ENCODE data around the gene SORCS2.
A peak's percentile ranks its signal among the peaks of the same experiment; 100 is the strongest.
"Not testable (repeated sequence)": the region's sequence is repeated elsewhere in the genome, so short reads cannot be mapped to it uniquely, and the experiment has no call there.

SORCS2 gene

DNA sequence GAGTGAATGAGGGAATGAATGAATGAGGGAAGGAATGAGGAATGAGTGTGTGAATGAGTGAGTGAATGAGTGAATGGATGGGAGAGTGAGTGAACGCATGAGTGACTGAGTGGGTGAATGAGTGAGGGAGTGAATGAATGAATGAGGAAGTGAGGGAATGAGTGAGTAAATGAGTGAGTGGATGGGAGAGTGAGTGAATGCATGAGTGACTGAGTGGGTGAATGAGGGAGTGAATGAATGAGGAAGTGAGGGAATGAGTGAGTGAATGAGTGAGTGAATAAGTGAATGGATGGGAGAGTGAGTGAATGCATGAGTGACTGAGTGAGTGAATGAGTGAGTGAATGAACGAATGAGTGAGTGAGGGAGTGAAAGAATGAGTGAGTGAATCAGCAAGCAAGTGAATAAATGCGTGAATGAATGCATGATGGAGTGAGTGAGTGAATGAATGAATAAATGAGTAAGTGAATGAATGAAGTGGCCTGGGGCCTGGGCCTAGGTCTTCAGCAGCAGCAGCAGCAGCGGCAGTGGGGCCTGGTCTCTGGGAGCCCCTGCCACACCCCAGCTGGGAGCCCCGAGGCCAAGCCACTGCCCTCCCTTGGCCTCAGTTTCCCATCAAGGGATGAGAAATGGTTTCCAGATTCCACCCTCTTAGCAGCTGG lies 258.6 kb downstream of the SORCS2 start:
- no peak for DNase-seq (ENCODE audit: low read depth)

DNA sequence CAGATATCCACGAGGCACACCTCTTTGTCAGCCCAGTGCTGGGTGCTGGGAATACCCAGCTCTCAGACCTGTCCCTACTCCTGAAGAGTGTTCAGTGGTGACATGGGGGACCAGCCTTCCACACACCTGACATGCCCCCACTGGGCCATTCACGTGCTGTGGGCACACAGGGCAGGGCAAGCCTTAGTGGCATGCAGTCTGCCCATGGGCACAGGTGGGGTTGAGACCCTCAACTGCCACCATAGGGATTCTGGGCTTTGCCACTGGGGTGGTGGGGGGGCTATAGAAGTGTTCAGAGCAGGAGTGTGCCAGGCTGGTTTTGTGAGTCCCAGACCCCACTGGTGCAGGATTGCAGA lies 259.1 kb downstream of the SORCS2 start:
- DNase-seq (ENCODE audit: low read depth) = no peak

DNA sequence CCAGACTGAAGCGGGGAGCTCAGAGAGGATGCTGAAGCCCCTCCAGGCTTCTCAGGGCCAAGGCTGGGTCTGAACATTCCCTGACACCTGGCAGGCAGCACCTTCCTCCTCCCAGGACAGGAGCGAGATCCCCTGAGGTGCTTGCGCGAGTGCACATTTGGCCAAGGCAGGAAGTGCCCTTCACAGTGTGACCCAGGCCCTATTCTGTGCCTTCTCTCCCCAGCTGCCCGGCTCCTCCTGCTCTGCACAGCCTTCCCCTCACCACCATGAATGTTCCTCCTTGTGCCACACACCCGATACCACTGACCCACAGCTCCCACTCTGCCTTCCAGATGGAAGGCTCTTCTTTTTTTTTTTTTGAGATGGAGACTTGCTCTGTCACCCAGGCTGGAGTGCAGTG lies 259.5 kb downstream of the SORCS2 start:
- DNase-seq (ENCODE audit: low read depth) = no peak

DNA sequence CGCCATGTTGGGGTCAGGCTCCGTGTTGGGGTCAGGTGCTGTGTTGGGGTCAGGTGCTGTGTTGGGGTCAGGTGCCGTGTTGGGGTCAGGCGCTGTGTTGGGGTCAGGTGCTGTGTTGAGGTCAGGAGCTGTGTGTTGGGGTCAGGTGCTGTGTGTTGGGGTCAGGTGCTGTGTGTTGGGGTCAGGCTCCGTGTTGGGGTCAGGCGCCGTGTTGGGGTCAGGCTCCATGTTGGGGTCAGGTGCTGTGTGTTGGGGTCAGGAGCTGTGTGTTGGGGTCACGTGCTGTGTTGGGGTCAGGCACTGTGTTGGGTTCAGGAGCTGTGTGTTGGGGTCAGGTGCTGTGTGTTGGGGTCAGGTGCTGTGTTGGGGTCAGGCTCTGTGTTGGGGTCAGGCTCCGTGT lies 260.5 kb downstream of the SORCS2 start:
- not testable (repeated sequence) for DNase-seq (ENCODE audit: low read depth)

DNA sequence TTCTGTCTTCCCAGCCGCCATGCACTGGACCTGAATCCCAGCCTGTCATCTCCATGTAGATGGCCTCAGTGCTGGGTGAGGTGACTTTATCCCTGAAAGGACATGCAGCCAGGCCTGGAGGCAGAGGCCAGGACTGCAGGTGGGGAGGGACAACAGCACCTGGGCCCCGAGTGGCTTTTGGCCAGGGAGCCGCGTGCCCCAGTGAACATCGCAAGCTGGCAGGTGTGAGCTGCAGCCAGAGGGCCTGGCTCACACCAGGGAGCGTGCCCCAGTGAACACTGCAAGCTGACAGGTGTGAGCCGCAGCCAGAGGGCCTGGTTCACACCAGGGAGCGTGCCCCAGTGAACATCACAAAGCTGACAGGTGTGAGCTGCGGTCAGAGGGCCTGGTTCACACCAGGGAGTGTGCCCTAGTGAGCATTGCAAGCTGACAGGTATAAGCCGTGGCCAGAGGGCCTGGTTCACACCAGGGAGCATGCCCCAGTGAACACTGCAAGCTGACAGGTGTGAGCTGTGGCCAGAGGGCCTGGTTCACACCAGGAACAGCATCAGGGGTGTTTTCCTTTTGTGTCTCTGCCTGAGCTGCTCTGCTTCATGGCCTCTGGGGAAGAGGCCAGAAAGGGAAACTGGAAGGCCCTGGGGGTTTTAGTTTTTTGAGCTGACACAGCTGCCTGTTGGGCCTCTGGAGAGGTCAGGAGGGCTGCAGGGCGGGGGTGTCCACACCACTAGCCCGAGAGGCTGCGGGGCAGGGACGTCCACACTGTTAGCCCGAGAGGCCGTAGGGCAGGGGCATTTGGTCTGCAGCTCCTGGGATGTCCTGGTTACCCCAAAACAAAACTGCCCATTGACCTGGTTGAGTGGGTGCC lies 265.1 kb downstream of the SORCS2 start:
- no peak for DNase-seq (ENCODE audit: low read depth)

DNA sequence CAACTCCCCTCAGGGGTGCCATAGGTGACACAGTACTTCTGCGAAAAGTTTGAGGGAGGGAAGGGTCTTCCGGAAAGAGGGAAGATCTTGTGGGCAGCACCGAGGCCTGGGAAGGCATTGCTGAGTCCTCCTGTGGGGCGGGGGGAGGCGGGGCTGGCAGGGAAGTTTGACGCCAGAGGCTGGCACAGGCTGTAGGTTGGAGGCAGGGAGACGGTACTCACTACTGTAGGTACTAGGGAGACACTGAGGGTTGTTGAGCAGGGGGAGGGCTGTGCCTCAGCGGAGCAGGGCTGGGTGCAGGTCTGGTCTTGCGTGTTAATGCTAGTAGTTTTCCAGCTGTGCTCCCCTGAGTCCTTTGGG lies 265.7 kb downstream of the SORCS2 start:
- no peak for DNase-seq (ENCODE audit: low read depth)

DNA sequence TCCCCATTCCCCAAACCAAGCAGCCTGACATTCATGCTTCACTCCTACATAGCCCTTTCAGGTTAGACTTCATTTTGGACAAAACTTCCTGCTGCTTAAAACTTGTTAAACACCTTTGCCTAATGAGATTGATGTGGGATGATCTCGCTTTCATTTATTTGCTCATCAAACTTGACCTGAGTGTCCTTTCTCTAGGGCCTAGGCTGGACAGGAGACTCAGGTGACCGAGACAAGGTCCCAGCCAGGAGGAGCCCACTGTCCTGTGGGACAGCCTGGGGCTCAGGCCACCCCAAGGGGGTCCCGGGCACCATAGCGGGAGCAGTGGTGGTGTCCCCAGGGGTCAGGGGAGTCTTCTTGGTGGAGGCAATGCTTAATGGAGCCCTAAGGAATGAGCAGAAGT lies 266.1 kb downstream of the SORCS2 start:
- no peak for DNase-seq (ENCODE audit: low read depth)

DNA sequence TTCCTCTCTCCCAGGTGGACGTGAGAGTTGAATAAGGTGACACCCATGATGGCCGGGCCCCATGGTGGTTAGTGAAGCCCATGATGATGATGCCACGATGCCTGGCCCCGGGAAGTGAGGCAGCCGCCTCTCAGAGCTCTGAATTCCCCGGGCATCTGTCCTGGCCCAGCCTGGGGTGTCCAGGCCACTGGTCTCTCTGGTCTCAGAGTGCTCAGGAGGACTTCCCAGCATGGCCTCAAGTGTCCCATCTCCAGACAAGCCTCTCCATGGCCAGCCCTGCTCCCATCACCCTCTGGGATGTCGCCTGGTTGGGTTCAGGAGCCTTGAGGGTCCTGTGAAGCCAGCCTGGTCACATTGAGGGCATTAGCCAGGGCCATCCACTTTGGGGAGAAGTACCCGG lies 267.1 kb downstream of the SORCS2 start:
- DNase-seq (ENCODE audit: low read depth) = no peak

DNA sequence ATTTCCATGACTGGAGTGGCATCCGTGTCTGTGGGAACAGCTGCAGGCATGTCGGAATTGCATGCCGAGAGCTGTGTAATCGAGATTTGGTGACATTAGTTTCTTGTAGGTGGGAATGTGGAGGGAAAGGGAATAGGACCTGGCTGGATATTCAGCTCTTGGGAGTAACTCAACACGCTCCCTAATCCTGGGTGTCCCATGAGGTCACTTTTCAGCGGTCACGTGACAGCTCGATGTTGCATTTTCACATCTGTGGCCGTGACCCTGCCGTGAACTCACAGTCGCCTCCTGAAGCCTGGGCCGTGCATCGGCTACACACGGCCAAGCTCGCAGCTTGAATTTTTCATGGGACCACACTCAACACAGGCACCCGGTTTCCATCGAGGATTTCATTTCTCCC lies 268.2 kb downstream of the SORCS2 start:
- peak; percentile 4 for DNase-seq (ENCODE audit: low read depth)

DNA sequence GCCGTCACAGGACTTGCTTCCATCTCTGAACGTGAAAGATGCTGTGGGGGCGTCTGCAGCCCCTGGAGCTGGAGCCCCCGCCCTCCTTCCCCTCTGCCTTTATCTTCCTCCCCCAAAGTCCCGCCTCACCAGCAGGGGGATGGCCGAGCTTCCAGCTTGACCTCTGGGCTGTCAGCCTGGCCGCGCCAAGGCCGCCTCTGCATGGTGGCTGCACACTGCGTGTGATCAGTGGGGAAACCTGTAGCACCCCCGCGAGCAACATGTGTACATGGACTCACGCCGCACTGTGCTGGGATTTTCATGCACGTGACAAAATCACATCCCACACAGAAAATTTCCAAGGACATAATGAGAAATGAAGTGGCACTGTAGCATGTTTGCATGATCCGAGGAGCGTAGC lies 268.9 kb downstream of the SORCS2 start:
- DNase-seq (ENCODE audit: low read depth) = no peak

DNA sequence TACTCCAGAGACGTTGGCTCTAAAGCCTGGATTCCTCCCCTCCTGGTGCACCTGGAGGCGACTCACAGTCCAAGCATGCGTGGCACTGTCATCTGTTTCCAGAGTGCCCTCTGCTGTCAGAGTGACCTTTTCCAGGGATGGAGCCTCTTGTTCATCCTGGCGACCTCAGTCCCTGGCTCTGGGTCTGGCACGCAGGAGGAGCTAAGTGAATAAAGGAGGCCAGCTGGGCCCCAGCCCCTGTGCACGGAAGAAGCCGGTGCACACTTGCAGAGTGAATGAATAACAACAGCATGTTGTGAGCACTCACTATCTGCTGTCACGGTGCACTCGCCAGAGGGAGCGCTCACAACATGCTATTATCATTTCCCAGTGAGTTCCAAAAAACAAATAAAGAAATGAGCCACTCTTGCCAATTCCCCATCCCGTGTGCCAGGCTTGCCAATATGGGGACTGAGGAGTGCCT lies 270.2 kb downstream of the SORCS2 start:
- DNase-seq (ENCODE audit: low read depth) = peak; percentile 8

DNA sequence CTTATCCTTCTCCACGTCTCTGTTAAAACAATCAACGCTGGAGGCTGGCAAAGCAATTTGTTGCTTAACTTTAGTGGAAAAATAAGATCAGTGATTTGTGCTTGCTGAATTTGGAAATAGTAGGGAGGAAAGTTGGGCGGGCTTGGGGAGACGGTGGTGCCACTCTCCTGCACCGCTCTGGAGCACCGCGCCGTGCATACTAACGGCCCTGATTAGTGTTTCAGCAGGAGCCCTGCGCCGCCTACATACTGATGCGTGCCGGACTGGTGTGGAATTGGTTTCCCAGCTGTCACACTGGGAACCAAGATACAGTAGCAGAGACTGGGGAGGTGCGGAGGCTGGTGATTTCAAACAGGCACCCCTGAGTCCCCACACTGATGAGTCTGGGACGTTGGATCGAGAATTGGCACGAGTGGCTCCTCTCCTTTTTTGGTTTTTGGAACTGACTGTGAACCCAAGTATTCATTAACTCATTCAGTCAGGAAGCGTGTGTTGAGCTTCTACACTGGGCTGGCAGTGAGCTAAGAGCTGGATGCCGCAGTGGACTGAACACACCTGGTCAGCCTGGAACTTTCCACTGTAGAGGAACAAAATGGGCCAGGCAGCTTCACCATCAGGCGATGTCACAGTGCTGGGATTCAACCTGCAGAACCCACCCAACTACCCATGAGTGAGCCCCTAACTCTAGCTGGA lies 271.4 kb downstream of the SORCS2 start:
- no peak for DNase-seq (ENCODE audit: low read depth)

DNA sequence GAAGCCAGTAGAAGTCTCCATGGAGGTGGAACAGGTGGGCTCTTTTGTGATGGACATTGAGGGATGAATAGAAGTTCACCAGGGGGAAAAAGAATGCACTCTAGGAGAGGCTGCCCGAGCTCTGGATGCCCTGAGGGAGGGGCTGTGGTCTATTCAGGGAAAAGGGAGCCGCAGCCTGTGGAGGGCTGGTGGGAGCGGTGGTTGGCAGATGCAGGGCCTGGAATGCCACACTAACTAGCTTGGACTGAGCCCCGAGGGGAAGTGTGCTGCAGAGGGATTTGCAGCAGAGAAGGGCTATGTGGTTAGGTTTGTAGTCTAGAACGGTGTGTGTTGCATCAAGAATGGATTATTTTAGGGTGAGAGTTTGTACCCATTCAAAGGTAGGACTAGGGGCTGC lies 271.9 kb downstream of the SORCS2 start:
- DNase-seq (ENCODE audit: low read depth) = no peak

DNA sequence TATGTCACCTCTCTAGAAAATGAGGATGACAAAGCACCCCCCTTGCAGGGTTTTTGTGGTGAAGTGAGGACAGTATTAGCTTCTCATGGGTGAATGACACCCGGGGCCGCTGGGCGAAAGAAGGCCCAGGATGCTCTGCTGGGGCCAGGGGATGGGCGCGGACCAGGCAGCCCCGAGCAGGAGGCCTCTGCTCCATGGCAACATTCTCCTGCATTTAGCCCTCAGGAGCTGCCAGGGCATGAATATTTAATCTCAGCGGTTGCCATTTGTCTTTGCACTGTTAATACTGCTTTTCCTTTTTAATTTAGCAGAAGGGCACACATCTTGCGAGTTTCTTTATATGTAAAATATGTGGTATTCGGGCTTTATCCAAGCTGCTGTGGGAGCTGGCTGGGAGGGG lies 272.7 kb downstream of the SORCS2 start:
- no peak for DNase-seq (ENCODE audit: low read depth)

DNA sequence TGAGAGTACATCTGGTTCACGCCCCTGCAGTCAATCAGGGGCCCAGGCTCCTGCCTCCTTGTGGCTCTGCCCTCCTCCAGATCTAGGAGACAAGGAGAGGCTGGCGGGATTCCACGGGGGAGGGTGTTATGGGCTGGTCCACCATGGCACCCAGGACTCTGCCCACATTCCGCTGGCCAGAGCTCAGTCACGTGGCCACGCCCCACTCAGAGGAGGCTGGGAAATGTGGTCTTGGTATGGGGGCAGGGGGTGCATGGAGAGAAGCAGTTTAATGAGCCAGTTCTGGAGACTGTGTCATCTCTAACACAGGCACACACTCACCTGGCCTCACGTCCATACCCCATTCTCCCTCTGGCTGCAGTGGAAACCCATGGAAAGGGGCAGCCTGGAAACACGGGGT lies 273.9 kb downstream of the SORCS2 start:
- no peak for DNase-seq (ENCODE audit: low read depth)

DNA sequence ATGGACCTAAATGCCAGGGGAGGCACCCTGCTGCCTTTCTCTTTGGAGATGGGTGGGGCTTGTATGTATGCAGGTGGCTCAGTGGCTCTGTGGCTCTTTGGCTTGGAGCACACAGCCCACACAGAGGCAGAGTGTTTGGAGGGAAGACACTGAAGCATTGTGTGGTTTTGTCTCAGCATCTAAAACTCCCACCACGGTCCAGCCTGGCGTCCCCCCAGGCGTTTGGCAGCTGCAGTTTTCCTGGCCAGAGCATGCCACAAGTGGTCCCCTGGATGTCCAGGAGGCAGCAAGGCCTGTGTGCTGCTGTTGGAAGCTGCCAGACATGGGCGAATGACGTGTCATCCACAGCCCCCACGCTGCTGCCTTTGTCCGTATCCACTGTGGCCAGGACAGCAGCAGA lies 274.6 kb downstream of the SORCS2 start:
- no peak for DNase-seq (ENCODE audit: low read depth)

DNA sequence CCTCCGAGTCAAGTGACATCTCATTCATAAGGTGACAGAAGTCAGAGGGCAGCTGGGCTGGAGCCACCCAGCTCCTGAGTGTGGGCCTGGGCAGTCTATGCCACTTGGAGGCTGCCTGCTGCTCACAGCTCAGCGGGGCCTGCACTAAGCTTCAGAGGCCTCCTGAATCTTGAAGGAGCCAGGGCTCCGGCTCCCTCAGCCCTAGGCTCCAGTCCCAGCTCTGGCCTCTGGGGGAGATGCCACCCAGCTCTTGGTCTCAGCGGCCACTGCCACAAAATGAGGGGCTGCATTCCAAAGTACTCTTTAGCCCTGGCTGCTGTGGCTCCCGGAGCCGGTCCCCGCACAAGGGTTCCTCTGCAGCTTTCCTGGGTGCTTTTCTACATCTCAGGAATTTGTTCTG lies 275.1 kb downstream of the SORCS2 start:
- DNase-seq (ENCODE audit: low read depth) = no peak

DNA sequence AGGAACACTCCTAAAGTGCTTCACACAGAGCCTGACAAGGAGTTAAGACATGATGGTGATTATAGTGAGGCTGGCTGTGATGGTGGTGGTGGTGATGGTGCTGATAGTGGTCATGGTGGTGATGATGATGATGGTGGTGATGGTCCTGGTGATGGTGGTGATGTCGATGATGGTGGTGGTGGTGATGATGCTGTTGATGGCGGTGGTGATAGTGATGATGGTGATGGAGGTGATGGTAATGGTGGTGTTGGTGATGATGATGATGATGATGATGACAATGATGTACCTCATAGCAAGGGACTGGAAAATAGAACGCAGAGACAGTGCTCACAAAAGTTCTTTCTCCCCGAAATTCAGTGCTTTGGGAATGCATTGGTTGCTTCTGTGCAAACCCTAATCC lies 276.7 kb downstream of the SORCS2 start:
- no peak for DNase-seq (ENCODE audit: low read depth)

DNA sequence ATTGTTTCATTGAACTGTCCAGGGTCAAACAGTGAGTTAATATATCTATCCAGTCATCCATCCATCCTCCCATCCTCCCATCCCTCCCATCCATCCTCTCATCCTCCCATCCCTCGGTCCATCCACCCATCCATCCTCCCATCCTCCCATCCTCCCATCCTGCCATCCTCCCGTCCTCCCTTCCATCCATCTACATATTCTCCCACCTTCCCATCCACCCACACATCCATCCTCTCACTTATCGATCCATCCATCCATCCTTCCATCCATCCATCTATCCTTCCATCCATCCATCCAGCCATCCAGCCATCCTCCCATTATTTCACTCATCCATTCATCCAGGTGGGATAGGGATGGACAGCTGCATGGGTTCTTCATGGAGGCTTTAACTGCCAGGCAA lies 277.8 kb downstream of the SORCS2 start:
- DNase-seq (ENCODE audit: low read depth) = no peak

DNA sequence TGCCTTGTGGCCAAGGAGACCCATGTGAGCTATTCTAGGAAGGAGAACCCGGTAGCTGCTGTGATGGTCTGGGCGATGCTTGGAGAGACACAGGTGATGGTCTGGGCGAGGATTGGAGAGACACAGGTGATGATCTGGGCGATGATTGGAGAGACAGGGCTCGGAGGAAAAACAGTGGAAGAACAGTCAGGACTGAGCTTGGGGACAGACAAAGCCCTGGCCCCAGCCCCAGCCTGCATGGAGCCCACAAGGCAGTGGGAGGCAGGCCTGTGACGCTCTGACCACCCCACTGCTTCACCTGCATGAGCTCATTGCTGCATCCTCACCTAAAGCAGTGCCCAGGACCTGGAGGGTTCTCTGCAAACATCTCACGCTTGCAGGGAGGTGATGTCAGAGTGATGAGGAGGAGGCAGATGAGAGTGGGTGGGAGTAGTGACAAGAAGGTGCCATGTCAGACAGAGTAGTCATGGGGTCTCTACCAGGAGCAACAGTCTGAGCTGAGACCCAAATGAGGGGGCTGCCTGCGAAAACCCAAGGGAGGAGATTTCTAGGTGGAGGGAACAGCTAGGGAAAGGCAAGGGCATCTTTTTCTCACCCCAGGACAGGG lies 278.3 kb downstream of the SORCS2 start:
- no peak for DNase-seq (ENCODE audit: low read depth)

DNA sequence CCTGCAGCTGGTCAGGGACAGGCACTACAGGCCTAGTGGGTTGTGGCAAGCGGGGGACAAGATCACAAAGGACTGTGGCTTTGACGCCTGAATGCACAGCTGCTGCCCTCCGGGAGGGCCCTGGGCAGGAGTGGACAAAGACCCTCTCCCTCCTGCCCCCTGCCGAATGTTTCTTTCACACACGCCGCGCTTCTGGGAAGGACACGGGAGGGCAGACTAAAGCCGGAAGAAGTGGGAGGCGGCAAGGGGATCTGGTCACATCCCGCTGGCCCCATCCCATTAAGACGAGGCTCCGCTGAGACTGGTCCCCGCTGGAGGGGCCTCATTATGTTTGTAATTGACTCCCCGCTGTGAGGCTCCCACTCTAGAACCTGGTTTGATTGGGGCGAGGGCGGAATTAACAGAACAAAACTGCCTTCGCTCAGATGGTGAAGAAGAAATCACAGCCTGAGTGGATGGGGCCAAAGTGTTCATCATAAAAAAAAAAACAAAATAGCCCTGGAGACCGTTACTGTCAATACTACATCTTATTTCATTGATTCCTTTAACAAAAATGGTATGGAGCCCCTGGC lies 280.2 kb downstream of the SORCS2 start:
- no peak for DNase-seq (ENCODE audit: low read depth)

DNA sequence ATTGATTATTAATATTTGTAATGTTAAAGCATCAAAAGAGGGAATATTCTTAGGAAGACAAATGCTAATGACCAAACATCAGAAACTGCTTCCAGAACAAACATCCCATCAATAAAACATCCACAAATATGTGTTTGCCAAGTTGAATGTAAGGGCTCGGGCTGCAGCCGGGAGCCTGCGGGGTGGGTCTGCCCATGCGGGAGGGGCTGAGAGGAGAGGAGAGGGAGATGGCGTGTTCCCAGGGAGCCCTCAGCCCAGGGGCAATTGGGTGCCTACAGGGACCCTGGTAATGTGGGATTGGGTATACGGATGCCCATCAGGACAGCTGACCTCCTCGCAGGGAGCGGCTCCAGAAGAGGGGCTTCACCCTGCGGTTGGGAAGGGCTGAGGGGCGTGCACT lies 280.7 kb downstream of the SORCS2 start:
- no peak for DNase-seq (ENCODE audit: low read depth)
